Pancreas (tissue), 10 donors: ENCODE data around the gene CASZ1. TPM values are rescaled to one million over a fixed set of nuclear protein-coding genes. Genes with fewer than 3 reads are reported as not detected.

ENCODE experiments used
- ATAC-seq, 4 donors: fragments of 200-7000 bp; cut with Tn5 transposase; one replicate each; pipeline versions ENCODE4 v1.8.0 to v1.9.1; 2020; ENCODE audit warnings: mild to moderate bottlenecking in 4 of 4, moderate library complexity in 4 of 4
- DNase-seq, 6 donors: peaks; one replicate each; pipeline ENCODE4 v3.0.0-alpha.2; 2020
- FAIRE-seq: peaks from 2 replicates; lab custom pipeline; 2012; peaks lifted over from hg19 to GRCh38; lab: Jason Lieb, UNC
- H3K27ac ChIP-seq, 4 donors: fragments of 200-600 bp; sonication (generic); 1 replicate in 3 of 4; 2 replicates in 1 of 4; pipeline versions ENCODE4 v1.5.0 to v1.8.0; 2020
- H3K27me3 ChIP-seq, 4 donors: fragments of 200-600 bp; one replicate each; pipeline ENCODE4 v1.8.0; 2021
- H3K36me3 ChIP-seq, 3 donors: fragments of 200-600 bp; sonication (generic) in 1 of 3; one replicate each; pipeline versions ENCODE4 v1.5.0 to v1.8.0; 2020 to 2021
- H3K4me1 ChIP-seq, 3 donors: fragments of 200-600 bp; one replicate each; pipeline ENCODE4 v1.8.0; 2021
- H3K4me3 ChIP-seq, 4 donors: fragments of 200-600 bp; sonication (generic) in 2 of 4; one replicate each; pipeline versions ENCODE4 v1.5.0 to v1.8.0; 2020 to 2021
- H3K9me3 ChIP-seq, 4 donors: fragments of 200-600 bp; one replicate each; pipeline ENCODE4 v1.8.0; 2021
- CTCF ChIP-seq, 4 donors: fragments of 200-600 bp; sonication (generic) in 3 of 4; IDR thresholded peaks; one replicate each; pipeline versions ENCODE4 v1.5.0 to v1.8.0; 2021; ENCODE audit warnings: antibody characterized with exemption in 4 of 4
- WGBS, 2 donors: extraction: QIAGEN DNeasy Blood & Tissue Kit; methylation state at CpG; one replicate each; pipeline ENCODE4 v1.1.7; 2013; 5-methylcytosine and 5-hydroxymethylcytosine counted together
- intact Hi-C, 3 donors: fragments of 100-400 bp; cut with DNase I; formaldehyde crosslinking; loops; one replicate each; pipeline versions ENCODE4 v1.11.1 to v1.14.2; 2022
- polyA plus RNA-seq, 2 donors: library from polyadenylated mRNA; stranded (reverse); fragments of 200-250 nt; gene quantifications; one replicate each; pipeline ENCODE4 v1.2.3, GENCODE V29; 2013
- total RNA-seq, 6 donors: library from RNA; stranded (reverse); fragmentation: NEBNext Ultra II Directional in 4 of 6; extraction: Animal tissue kit (Norgen Biotek cat#: 25700) in 4 of 6; gene quantifications; one replicate each; pipeline versions ENCODE4 v1.2.1 to v1.2.4, GENCODE V29; 2021 to 2023
- donor health status: healthy with polysubstance abuse.
- donor health status: DM: no; HTN: no; CAD: no; lungs with moderate emphysema.
- donor health status: DM: no; HTN: no; CAD: no.
- donor health status: control.
- donor health status: control.
- donor health status: Bipolar disorder and iron deficiency.
- donor health status: DM: yes; HTN: yes; CAD: no.
- donor health status: DM: no; HTN: no; CAD: no.
- donor health status: DM: no; HTN: no; CAD: no.
- donor health status: DM: yes; HTN: yes; CAD: no.

Gene CASZ1
- total and polyA plus RNA-seq, 8 donors, result 6.7 to 18.9 (median 13.8) TPM

GRCh38 chr1:10663678-10664035 is 132.8 kb downstream of the CASZ1 start:
- ATAC-seq (peak; percentile 59 to 86 (median 78)), FAIRE-seq (no peak)
- H3K27ac ChIP-seq, result peak overlapping the region in 2 of 4 donors; percentile 16 to 44

GRCh38 chr1:10662824-10663677 is 133.4 kb downstream of the CASZ1 start:
- peaks cover 0 to 12% (median 0%) of the 10 kb centered on the region in 3 donors for H3K36me3 ChIP-seq
- TF ChIP-seq CTCF (IDR thresholded peaks at IDR 0.05), result no peak
- H3K4me3 ChIP-seq, result no peak overlapping the region
- no peak for FAIRE-seq
- 83 to 85% methylated on average over 26 of the region's 26 CpGs for WGBS, 2 donors
- no peaks in the 10 kb centered on the region for H3K9me3 ChIP-seq
- intact Hi-C loops, result no loop called here
- peak overlapping the region in 1 of 4 donors; percentile 44 for H3K27ac ChIP-seq
- no peaks in the 10 kb centered on the region for H3K27me3 ChIP-seq
- ATAC-seq, result no peak
- no peak for DNase-seq
- H3K4me1 ChIP-seq, result peaks cover 0 to 15% (median 0%) of the 10 kb centered on the region in 3 donors

More at GRCh38 chr1:10663678-10664035, 132.8 kb downstream of the CASZ1 start:
- Histone ChIP-seq H3K4me1 (peaks cover 0 to 15% (median 0%) of the 10 kb centered on the region in 3 donors), H3K27me3 (no peaks in the 10 kb centered on the region), H3K36me3 (peaks cover 0 to 11% (median 0%) of the 10 kb centered on the region in 3 donors), H3K9me3 (no peaks in the 10 kb centered on the region), H3K4me3 (no peak overlapping the region)
- WGBS, 2 donors, result 16 to 29% methylated on average over 12 to 15 of the region's 15 CpGs
- DNase-seq, result peak in 4 of 6 donors; percentile 35 to 75 (median 53)
- intact Hi-C loops, result no loop called here
- TF ChIP-seq CTCF (IDR thresholded peaks at IDR 0.05), result no peak

- ATAC-seq (no peak), DNase-seq (no peak), FAIRE-seq (no peak)
- no peaks in the 10 kb centered on the region for H3K9me3 ChIP-seq
- peaks cover 0 to 12% (median 0%) of the 10 kb centered on the region in 3 donors for H3K36me3 ChIP-seq
- WGBS, 2 donors, result 96 to 99% methylated on average over 8 of the region's 8 CpGs
- H3K27me3 ChIP-seq, result no peaks in the 10 kb centered on the region
- peaks cover 0 to 15% (median 0%) of the 10 kb centered on the region in 3 donors for H3K4me1 ChIP-seq
- no peak overlapping the region for H3K27ac ChIP-seq
- intact Hi-C loops, result no loop called here
- H3K4me3 ChIP-seq, result no peak overlapping the region
- TF ChIP-seq CTCF (IDR thresholded peaks at IDR 0.05), result no peak
These were observed 134.3 kb downstream of the CASZ1 start for GRCh38 chr1:10662090-10662688.

GRCh38 chr1:10661453-10661852 is 135.0 kb downstream of the CASZ1 start:
- WGBS, 2 donors, result 91 to 93% methylated on average over 5 of the region's 5 CpGs
- Histone ChIP-seq H3K27ac (no peak overlapping the region), H3K4me3 (no peak overlapping the region), H3K4me1 (peaks cover 0 to 14% (median 0%) of the 10 kb centered on the region in 3 donors), H3K27me3 (no peaks in the 10 kb centered on the region), H3K9me3 (no peaks in the 10 kb centered on the region), H3K36me3 (peaks cover 0 to 12% (median 0%) of the 10 kb centered on the region in 3 donors)
- no peak for FAIRE-seq
- no peak for TF ChIP-seq CTCF (IDR thresholded peaks at IDR 0.05)
- DNase-seq, result no peak
- intact Hi-C loops, result no loop called here
- ATAC-seq, result no peak
